GM19238 (cell line): ENCODE results near the gene SLC4A7.
"Not testable (repeated sequence)": the region's sequence is repeated elsewhere in the genome, so short reads cannot be mapped to it uniquely, and the experiment has no call there.

ENCODE experiments used
- DNase-seq: peaks from one replicate; pipeline ENCODE4 v3.0.0; 2011; ENCODE audit warnings: low spot score; ENCODE audit not compliant: insufficient read length

SLC4A7 gene

DNA sequence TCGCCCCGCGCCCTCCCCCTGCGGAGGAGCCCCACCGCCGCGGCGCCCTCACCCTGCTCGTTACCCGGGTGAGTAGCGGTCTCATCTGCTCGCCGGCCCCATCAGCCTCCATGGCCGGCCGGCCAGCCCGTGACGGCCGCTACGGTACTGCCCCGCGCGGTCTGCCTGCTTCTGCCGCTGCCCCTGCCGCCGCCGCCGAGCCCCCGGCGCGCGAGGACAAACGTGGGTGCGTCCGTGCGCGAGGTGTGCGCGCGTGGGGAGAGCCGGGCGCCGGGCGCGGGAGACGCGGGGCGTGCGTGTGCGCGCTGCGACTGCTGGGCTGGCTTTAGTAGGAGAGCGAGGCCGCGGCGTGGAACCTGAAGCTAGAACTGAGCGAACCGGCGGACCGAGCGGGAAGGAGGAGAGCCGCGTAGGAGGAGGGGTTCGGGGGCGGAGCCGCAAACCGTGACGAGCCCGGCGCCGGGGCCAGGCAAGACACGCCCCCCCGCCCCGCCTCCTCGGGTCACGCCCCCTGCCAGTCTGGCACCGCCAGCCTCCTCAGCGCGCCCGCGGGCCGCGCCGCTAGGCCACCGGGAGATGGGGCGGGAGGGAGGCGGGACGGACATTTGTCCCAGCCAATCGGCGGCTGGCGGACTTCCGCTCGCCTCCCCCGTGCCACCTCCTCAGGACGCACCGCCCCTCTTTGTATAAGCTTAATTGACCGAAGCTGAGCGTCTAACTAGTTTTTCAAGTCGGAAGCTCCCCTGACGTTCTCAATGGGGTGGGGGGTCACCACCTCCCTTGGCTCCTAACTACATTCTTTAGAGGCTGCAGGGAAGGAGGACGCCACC lies at the start of gene SLC4A7:
TSS of gene SLC4A7 (minus strand) at position 370 of the 830 bp plus-strand sequence. CDS start at position 112, 258 bp downstream.
- peak; percentile 89 for DNase-seq

DNA sequence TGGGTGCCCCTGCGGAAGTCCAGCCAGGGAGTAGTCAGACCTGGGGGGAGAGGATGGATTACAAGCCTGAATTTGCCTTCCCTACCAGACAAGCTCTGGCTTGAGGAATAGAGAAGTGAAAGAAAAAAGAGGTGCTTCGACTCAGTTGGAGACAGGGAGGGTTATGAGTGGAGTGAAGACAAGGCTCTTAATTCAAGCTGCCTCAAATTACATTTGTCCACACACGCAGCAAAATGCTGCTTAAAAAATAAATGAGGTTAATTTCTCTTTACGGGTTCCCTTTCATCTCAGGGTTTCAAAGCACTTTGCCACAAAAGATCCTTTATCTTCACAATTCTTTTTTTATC lies 49.0 kb upstream of the SLC4A7 start:
- DNase-seq, result no peak

DNA sequence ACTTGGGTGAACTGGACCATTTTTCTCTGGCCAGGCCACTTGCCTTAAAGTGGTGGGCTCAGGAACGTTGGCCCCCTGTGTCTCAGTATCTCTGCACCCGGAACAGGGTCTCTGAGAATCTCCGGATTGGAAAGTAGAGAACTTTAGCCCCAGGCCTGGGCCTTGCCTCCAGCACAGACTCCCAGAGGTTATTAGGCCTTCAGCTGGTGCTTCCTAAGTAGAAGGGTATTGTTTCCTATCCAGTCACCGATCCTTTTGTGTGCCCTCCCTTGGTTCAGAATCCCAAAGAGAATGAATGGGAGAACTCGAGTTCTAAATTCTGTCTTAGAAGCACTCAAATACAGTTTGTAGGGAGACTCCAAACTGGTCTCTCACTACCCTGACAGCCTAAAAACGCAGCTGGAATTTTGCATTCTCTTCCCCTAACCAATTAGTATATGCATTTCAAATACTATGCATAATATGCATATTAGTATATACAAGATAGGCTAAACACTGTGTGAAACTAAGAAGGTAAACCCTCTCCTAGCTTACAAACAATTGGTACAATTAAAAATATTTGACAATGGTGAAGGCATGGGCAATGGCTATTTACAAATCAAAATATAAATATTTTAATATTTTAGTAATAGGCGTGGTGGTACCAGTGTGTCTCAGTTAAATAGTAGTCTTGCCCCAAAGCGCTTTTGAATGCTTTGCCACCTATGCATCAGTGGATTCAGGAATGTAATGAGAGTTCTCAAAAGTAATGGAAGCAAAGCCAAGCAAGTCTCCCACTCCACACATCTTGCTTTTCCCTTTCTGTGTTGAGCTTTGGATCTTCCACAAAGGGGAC lies 48.5 kb upstream of the SLC4A7 start:
- DNase-seq, result no peak

DNA sequence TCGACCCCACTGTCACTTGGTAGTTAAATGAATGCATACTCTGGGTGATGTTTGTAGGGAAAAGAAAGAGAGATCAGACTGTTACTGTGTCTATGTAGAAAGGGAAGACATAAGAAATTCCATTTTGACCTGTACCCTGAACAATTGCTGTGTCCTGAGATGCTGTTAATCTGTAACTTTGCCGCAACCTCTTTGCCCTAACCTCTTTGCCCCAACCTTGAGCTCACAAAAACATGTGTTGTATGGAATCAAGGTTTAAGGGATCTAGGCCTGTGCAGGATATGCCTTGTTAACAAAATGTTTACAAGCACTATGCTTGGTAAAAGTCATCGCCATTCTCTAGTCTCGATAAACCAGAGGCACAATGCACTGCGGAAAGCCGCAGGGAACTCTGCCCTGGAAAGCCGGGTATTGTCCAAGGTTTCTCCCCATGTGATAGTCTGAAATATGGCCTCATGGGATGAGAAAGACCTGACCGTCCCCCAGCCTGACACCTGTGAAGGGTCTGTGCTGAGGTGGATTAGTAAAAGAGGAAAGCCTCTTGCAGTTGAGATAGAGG lies 47.1 kb upstream of the SLC4A7 start:
- DNase-seq, result not testable (repeated sequence)

DNA sequence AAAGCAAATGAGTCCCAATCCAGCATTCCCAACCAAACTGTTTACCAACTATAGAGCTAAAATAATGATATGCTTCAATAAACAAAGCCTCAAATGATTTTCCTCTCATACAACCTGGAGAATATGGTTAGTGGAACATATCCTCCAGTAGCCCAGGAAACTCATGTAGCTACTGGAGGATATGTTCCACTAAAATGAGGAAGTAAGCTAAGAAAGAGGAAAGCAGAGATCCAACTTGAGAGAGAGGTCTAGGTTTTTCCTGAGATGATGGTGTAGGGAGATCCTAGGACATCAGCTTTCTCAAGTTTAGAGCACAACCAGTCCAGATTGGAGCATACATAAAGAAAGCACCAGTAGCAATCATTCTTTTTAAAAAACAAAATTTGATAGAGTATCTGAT lies 44.6 kb upstream of the SLC4A7 start:
- DNase-seq, result no peak

DNA sequence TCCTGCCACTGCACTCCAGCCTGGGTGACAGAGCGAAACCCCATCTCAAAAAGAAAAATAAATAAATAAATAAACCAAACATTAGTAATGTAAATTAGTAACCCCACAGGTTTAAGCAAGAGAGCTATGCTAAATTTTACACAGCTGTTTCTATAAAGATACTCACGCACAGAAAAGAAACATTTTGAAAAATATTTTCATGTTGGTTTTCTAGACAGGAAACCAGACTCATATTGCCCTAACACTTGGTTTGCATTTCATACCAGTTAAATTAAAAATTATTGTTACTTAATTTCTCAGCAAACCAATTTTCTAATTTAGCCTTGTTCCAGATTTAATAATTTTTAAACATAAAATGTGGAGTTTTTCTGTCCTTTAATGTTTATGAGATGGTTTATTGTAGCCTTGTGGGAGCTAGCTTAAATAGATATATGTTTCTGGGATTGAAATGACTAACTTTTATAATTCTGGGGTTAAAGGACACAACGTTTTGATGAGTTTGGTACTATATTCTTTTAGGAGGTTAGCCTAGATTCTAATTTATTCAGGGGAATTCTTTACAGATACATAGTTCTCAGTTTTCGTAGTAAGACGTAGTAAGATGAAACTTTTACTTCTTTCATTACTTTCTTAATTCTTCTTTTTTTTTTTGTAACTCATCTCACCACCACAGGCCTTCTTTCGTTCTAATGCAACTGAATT lies 42.6 kb upstream of the SLC4A7 start:
- no peak for DNase-seq

DNA sequence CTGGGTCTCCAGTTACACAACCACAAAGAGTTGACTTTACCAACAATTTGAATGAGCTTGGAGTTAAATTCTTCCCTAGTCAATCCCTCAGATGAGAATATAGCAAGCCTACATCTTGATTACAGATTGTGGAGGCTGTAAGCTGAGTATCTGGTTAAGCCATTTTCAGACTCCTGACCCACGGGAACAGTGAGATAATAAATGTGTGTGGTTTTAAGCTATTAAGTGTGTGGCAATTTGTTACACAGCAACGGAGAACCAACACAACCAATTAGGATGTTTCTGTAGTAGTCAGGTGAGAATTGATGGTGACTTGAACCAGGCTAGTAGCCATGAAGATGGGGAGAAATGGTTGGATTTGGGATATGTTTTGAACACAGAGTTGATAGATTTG lies 37.7 kb upstream of the SLC4A7 start:
- DNase-seq, result no peak

DNA sequence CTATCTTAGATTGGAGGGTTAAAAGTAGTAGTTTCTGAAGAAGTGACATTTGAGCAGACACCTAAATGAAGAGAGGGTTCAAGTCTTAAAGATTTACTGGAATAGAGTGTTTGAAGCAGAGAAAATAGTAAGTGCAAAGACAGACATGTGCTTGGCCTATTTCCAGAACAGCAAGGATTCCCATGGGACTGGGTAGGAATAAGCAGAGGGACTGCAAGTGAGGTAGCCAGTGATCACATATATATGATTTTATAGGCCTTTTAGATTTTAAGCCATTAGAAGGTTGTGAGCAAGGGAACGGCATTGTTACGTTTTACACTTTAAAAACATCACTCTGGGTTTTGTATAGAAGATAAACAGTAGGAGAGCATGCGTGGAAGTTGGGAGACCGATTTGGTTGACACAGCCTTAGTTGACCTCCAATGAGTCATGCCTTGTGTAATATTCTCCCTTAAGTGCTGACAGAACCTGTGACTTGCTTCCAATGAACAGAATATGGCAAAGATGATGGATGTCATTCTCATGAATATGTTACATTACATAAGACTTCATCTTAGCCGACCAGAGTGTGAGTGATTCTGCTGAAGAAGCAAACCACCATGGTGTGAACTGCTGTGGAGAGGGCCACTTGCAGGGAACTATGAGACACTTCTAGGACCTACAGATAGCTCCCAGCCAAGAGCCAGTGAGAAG lies 37.1 kb upstream of the SLC4A7 start:
- DNase-seq, result no peak

DNA sequence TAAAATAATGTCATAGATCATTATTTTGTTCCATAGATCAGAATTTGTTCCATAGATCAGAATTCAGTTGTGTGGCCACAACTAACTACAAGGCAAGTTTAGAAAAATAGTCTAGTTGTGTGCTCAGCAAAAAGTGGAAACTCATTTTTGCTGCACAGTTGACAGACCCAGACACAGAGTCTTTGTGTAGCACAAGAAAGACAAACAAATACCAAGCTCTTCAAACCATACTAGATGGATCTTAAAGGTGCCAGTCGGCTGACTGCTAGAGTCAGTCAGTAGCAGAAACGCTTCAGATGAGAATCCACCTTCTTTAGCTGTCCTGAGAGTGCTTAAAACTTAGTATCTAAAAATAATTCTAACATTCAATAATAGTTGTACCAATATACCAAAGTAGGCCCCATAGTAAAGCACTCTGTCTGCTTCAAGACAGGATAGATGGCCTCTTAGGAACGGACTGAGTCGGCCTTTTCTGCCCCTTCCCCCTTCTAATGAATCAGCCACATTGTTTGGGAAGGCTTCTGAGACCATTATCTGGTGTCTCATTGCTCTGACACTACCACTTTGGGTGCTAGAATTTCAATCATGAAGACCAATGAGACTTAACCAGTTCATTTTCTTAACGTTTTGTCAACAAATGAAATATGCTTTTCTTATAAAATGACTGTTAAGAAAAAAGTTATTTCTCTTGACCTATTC lies 27.7 kb upstream of the SLC4A7 start:
- no peak for DNase-seq

DNA sequence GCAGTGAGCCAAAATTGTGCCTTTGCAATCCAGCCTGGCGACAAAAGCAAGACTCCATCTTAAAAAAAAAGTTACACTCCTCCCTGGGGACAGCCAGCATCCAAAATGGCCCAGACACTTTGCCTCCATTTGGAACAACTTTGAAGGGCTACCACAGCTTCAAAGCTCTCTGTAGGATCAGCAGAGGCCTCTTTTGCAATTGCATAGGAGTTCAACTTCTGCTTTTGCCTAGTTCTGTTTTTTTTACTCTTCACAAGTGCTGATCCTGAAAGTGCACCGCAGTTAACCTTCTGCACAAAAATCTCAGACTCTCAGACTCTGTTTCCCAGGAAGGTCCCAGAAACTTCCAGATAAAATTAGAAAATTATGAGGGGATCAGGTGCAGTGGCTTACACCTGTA lies 25.2 kb upstream of the SLC4A7 start:
- no peak for DNase-seq

DNA sequence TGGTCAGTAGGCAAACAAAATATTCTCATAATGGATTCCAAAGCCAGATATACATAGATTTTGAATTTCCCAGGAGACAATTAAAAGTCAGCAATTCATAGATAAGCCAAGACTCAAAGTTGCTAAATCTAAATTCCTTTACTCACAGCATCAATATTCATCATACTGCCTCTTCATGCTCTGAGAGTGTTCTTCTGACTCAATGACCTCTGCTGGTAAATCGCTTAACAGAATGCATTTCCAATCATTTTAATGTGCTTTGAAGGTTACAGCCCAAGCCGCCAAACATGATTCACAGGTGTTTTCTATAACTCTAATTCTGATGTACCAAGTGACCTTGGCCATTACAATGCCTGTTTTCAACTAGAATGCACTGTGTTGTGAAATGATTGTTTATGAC lies 24.2 kb upstream of the SLC4A7 start:
- DNase-seq, result no peak

DNA sequence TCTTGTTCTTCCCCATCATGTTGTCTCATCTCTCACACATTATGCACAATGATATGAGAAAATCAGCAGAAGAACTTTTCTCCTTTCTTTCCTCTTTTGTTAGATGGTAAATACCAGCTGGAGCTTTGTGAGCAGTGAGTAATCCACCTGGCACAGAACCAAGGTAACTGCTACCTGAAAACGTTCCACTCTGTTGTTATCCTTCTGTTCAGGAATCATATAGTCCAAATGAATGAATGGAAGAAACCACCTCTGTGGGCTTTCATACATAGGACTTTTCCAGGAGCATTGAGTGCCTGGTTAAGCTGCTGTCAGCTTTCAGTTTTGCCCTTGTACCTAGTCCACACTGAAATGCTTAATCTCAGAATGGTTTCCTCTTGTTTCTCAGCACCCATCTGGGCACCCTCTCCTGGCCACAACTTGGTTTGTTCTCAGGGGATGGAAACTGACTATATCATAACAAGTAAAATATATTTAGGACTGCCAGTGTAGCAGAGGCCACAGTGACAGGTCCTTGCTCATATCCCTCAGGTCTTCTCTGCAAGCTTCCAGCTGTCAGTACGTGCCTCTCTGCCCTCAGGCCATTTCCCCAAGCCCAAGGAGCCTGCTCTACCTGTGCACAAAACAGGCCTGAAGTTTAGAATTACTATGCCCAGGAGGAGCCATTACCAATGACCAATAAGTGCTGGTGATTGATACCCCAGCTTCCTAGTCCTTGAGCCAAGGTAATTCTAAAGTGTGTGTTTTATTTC lies 23.5 kb upstream of the SLC4A7 start:
- no peak for DNase-seq

DNA sequence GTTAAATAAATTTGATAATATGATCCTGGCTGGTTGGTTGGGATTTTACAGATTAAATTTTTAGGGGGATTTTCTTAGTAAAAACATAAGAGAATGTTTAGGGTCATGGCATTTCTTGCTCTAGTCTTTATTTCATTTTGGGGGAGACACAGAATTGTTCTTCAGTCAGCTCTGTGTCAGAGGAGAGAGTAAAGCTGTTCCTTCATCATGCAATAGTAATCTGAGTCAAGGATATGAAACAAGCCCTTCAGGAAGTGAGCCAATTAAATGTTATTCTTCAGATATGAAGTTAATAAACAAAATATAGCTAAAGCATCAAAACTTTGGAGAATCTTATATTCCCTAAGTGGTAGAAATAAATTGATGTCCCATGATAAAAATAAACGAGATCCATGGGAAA lies 22.9 kb upstream of the SLC4A7 start:
- no peak for DNase-seq

DNA sequence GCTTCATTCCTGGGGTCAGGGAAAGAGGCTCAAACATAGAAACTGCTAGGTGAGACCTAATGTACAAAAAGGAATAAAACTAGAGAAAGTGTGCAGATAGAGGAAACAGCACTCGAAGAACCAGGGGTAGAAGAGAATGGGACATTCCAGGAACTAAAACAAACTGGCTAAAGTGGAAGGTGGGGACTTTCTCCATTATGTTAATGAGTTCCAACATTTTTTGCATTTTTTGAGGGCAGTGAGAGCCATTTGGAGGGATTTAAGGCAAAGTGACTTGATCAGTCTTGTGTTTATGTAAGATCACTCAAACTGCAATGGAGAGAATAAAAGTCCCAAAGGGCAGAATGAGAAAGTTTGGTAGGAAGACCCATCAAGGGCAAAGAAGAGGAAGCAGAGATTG lies 20.6 kb upstream of the SLC4A7 start:
- no peak for DNase-seq

DNA sequence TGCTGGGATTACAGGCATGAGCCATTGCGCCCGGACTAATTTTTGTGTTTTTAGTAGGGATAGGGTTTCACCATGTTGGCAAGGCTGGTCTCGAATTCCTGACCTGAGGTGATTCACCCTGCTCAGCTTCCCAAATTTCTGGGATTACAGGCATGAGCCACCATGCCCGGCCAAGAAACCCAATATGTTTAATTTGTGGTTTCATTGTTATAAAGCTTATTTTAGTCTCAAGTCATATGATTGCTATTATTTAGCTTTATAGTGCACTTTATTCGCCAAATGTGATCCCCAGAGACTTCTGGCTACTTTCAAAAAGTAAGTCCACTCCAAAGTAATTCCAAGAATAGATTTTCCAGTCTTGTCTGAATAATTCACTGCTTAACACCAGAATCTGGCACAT lies 19.3 kb upstream of the SLC4A7 start:
- DNase-seq, result no peak

DNA sequence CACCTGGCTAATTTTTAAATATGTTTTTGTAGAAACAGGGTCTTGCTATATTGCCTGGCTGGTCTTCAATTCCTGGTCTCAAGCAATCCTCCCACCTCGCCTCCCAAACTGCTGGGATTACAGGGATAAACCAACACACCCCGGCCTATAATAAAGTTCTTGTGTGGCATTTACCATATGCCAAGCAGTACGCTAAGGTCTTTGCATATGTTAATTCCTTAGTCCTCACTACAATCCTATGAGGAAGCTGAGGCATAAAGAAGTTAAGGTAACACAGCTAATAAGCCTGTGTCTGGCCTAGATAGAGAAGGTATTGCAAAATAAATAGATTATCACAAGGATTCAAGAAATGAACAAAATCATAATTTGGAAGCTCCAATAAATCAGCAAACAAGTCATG lies 17.6 kb upstream of the SLC4A7 start:
- DNase-seq, result no peak

DNA sequence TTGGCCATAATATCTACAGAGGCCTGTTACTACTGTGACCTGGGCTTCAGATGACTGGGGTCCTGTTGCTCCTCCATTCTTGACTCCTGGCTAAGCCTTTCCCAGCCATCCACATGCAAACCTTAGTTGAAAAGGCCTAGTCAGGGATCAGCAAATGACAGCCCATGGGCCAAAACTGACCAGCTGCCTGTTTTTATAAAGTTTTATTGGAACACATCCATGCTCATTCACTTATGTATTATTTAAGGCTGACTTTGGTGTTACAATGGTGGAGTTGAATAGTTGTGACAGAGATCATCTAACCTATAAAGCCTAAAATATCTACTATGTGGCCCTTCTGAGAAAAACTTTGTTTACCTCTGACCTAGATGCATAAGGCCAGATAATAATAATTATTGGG lies 16.8 kb upstream of the SLC4A7 start:
- DNase-seq, result no peak

DNA sequence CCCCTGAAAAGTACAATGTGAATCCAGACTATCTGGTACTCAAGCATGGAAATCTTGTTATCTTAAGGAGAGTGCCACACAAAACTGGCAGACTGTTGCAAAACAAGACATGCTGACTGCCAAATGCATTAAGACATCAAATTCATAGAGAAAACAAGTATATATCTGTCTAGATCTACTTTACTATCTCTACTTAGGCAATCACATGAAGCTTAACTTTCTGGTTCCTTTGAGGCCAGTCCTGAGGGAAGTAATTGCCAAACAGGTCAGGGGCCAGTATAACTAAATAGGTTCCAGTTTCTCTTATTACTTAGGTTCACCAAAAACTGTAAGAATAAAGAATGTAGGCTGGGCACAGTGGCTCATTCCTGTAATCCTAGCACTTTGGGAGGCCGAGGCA lies 15.9 kb upstream of the SLC4A7 start:
- no peak for DNase-seq

DNA sequence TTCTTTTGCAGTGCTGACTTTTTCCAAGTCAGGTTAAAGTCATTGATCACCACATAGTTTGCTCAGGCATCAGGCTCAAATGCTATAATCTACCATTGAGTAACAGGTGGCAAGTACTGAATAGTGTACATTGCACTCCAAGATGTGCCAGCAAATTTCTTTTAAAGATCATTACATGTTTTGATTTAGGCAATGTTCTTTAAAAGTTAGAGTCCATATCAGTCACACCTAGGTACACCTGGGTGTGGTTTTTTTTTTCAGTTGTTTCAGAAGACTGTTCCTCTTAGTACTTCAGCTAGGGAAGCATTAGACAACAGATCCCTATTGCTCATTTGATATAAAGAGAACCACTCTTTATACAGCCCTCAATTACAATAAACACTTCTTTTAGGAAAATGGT lies 10.6 kb upstream of the SLC4A7 start:
- DNase-seq, result no peak

DNA sequence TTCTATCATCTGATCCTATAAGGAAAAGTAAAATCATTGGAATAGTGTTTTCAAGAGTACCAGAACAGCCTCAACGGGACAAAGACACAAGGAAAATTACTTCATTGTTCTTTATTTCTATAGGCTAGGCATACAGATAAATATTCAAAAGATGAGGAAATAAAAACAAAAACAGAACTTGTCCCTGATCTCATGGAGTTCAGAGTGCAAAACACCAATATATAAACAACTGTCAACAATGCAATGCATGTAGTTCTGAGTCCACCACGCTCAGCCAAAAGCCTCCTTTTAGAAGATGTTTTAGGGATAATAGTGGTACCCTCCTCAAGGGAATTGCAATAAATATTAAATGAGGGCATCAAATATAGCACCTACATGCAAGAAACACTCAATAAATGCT lies 4.6 kb upstream of the SLC4A7 start:
- no peak for DNase-seq
